Adrenal gland (tissue), 12 donors: ENCODE measurements around the gene RNMT. TPM values are rescaled to one million over a fixed set of nuclear protein-coding genes. Genes with fewer than 3 reads are reported as not detected.

ENCODE experiments used
- DNase-seq, 7 donors: peaks; one replicate each; pipeline ENCODE4 v3.0.0-alpha.2; 2019 to 2020
- H3K27ac ChIP-seq, 5 donors: fragments of 200-600 bp; sonication (generic) in 4 of 5; 1 replicate in 3 of 5; 2 replicates in 2 of 5; pipeline versions ENCODE4 v1.5.1 to v1.8.0; 2016 to 2020; ENCODE audit warnings: mild to moderate bottlenecking in 1 of 5
- H3K27me3 ChIP-seq: fragments of 200-600 bp; 2 replicates; pipeline ENCODE4 v1.8.0; 2021
- H3K36me3 ChIP-seq, 2 donors: fragments of 200-600 bp; replicated peaks in 1 of 2; 1 replicate in 1 of 2; 2 replicates in 1 of 2; pipeline versions ENCODE4 v1.5.1 to v1.8.0; 2018 to 2022
- H3K4me1 ChIP-seq, 2 donors: fragments of 200-600 bp; replicated peaks in 1 of 2; 1 replicate in 1 of 2; 2 replicates in 1 of 2; pipeline versions ENCODE4 v1.5.1 to v1.8.0; 2018 to 2021
- H3K4me3 ChIP-seq, 4 donors: fragments of 200-600 bp; sonication (generic) in 3 of 4; one replicate each; pipeline ENCODE4 v1.5.1; 2016 to 2018
- H3K9me3 ChIP-seq, 3 donors: fragments of 200-600 bp; sonication (generic) in 1 of 3; replicated peaks in 1 of 3; 1 replicate in 2 of 3; 2 replicates in 1 of 3; pipeline versions ENCODE4 v1.5.1 to v1.8.0; 2016 to 2021
- CTCF ChIP-seq, 6 experiments: fragments of 450-650 bp in 4 of 6; fragments of 200-600 bp in 2 of 6; sonication (generic) in 1 of 6; IDR thresholded peaks; 1 replicate in 5 of 6; 2 replicates in 1 of 6; pipeline versions ENCODE4 v1.5.1 to v1.8.0; 2016 to 2021; ENCODE audit warnings: antibody characterized with exemption in 6 of 6, mild to moderate bottlenecking in 2 of 6, moderate library complexity in 1 of 6
- POLR2A ChIP-seq, 2 donors: fragments of 450-650 bp; IDR thresholded peaks; one replicate each; pipeline ENCODE4 v1.6.1; 2017; ENCODE audit warnings: antibody characterized with exemption in 2 of 2, mild to moderate bottlenecking in 2 of 2, moderate library complexity in 1 of 2
- WGBS, 4 donors: extraction: QIAGEN DNeasy Blood & Tissue Kit in 2 of 4; methylation state at CpG; one replicate each; pipeline versions ENCODE4 v1.1.5 to v1.1.7; 2013 to 2017; 5-methylcytosine and 5-hydroxymethylcytosine counted together
- intact Hi-C, 2 donors: fragments of 100-400 bp; cut with DNase I; formaldehyde crosslinking; loops; one replicate each; pipeline versions ENCODE4 v1.14.1 to v1.15.0; 2022 to 2023
- polyA plus RNA-seq, 3 donors: library from polyadenylated mRNA; stranded (reverse); fragments of 200-250 nt in 2 of 3; fragments of 350-450 nt in 1 of 3; fragmentation: Illumina TruSeq in 1 of 3; extraction: RNeasy Lipid Tissue Mini Kit (QIAGEN cat#74804) in 1 of 3; gene quantifications; one replicate each; pipeline ENCODE4 v1.2.3, GENCODE V29; 2013 to 2014
- total RNA-seq, 9 donors: library from RNA; depleted of rRNA in 4 of 9; stranded (reverse); fragments of >200 nt in 4 of 9; fragments of 120-200 nt in 1 of 9; fragmentation: NEBNext Ultra II Directional in 1 of 9; extraction: Animal tissue kit (Norgen Biotek cat#: 25700) in 1 of 9; gene quantifications; one replicate each; pipeline versions ENCODE4 v1.1.0 to v1.2.4, GENCODE V29; 2013 to 2023
- donor health status: healthy with polysubstance abuse.
- donor health status: Bipolar disorder and iron deficiency.
- donor health status: DM: yes; HTN: yes; CAD: no.
- donor health status: DM: no; HTN: no; CAD: no.
- donor health status: DM: no; HTN: no; CAD: no.
- donor health status: DM: yes; HTN: yes; CAD: no.

RNMT gene
- total and polyA plus RNA-seq, 12 donors = 8.5 to 29.8 (median 20.0) TPM

GRCh38 chr18:13700153-13700552 is 26.3 kb upstream of the RNMT start:
- H3K9me3 ChIP-seq = peaks cover 0 to 11% (median 6%) of the 10 kb centered on the region in 3 donors
- DNase-seq = no peak
- H3K36me3 ChIP-seq = no peaks in the 10 kb centered on the region
- intact Hi-C loops = no loop called here
- TF ChIP-seq CTCF (IDR thresholded peaks at IDR 0.05) (no peak), POLR2A (IDR thresholded peaks at IDR 0.05) (no peak)
- WGBS, 4 donors = 96 to 100% (median 100%) methylated on average over 1 of the region's 1 CpG
- no peak overlapping the region for H3K27ac ChIP-seq
- H3K4me3 ChIP-seq = no peak overlapping the region
- H3K27me3 ChIP-seq = no peaks in the 10 kb centered on the region
- no peaks in the 10 kb centered on the region for H3K4me1 ChIP-seq

- Histone ChIP-seq H3K27ac (no peak overlapping the region), H3K36me3 (no peaks in the 10 kb centered on the region), H3K4me1 (peaks cover 6 to 10% of the 10 kb centered on the region in 2 donors), H3K9me3 (peaks cover 0 to 11% (median 6%) of the 10 kb centered on the region in 3 donors), H3K4me3 (no peak overlapping the region), H3K27me3 (no peaks in the 10 kb centered on the region)
- WGBS, 4 donors = 90 to 96% (median 95%) methylated on average over 1 of the region's 1 CpG
- intact Hi-C loops = no loop called here
- TF ChIP-seq CTCF (IDR thresholded peaks at IDR 0.05) (no peak), POLR2A (IDR thresholded peaks at IDR 0.05) (no peak)
- no peak for DNase-seq
These were observed 22.6 kb upstream of the RNMT start for GRCh38 chr18:13703899-13704298.

GRCh38 chr18:13710414-13710831 is 16.1 kb upstream of the RNMT start:
- no peak for DNase-seq
- no peaks in the 10 kb centered on the region for H3K9me3 ChIP-seq
- H3K4me3 ChIP-seq = no peak overlapping the region
- TF ChIP-seq POLR2A (IDR thresholded peaks at IDR 0.05) (no peak), CTCF (IDR thresholded peaks at IDR 0.05) (no peak)
- WGBS, 4 donors = 83 to 88% (median 87%) methylated on average over 6 of the region's 6 CpGs
- no peaks in the 10 kb centered on the region for H3K36me3 ChIP-seq
- no peak overlapping the region for H3K27ac ChIP-seq
- intact Hi-C loops = loop anchor here in 1 of 2 donors (10.0 kb wide), 1 partner anchor 66 kb away; no protein-coding TSS in a partner anchor
- no peaks in the 10 kb centered on the region for H3K27me3 ChIP-seq
- peaks cover 6 to 10% of the 10 kb centered on the region in 2 donors for H3K4me1 ChIP-seq

- 88 to 92% (median 91%) methylated on average over 8 of the region's 8 CpGs for WGBS, 4 donors
- no peaks in the 10 kb centered on the region for H3K9me3 ChIP-seq
- intact Hi-C loops = loop anchor here in 1 of 2 donors (10.0 kb wide), 1 partner anchor 68 kb away; no protein-coding TSS in a partner anchor
- peaks cover 0 to 6% of the 10 kb centered on the region in 2 donors for H3K4me1 ChIP-seq
- no peak overlapping the region for H3K27ac ChIP-seq
- no peak overlapping the region for H3K4me3 ChIP-seq
- H3K27me3 ChIP-seq = no peaks in the 10 kb centered on the region
- H3K36me3 ChIP-seq = no peaks in the 10 kb centered on the region
- TF ChIP-seq POLR2A (IDR thresholded peaks at IDR 0.05) = no peak
- no peak for TF ChIP-seq CTCF (IDR thresholded peaks at IDR 0.05)
- DNase-seq = no peak
These were observed 13.9 kb upstream of the RNMT start for GRCh38 chr18:13712400-13713131.
